WTC11 (cell line): ENCODE measurements around the gene ATP5F1D. TPM values are rescaled to one million over a fixed set of nuclear protein-coding genes. Genes with fewer than 3 reads are reported as not detected.

Experiments used
- ATAC-seq: fragments of 200-7000 bp; cut with Tn5 transposase; 2 replicates; pipeline ENCODE4 v1.10.0; 2021; ENCODE audit warnings: mild to moderate bottlenecking, moderate library complexity
- CTCF ChIA-PET: fragments of 300-600 bp; sonication (Branson Sonifier 250); formaldehyde crosslinking; loops from one replicate; lab custom pipeline; 2021; ENCODE audit warnings: antibody characterized with exemption; lab: Charles Lee
- POLR2A ChIA-PET: fragments of 350-600 bp; sonication (Branson Sonifier 250); formaldehyde crosslinking; loops from one replicate; lab custom pipeline; 2021; ENCODE audit warnings: antibody characterized with exemption; lab: Charles Lee
- DNase-seq: peaks from one replicate; pipeline ENCODE4 v3.0.0; 2021; ENCODE audit warnings: low spot score
- H3K27ac Mint-ChIP-seq: 2 replicates; pipeline ENCODE4 v1.8.0; 2021; ENCODE audit warnings: mixed read lengths
- H3K27me3 Mint-ChIP-seq: 2 replicates; pipeline ENCODE4 v1.8.0; 2021; ENCODE audit warnings: low read depth, mild to moderate bottlenecking, moderate library complexity, mixed read lengths
- H3K36me3 Mint-ChIP-seq: 2 replicates; pipeline ENCODE4 v1.8.0; 2021; ENCODE audit warnings: mixed read lengths
- H3K4me1 Mint-ChIP-seq: 2 replicates; pipeline ENCODE4 v1.8.0; 2022; ENCODE audit warnings: mixed read lengths
- H3K4me3 Mint-ChIP-seq: 2 replicates; pipeline ENCODE4 v1.8.0; 2021; ENCODE audit warnings: mild to moderate bottlenecking, moderate library complexity, mixed read lengths
- H3K9me3 Mint-ChIP-seq: 2 replicates; pipeline ENCODE4 v1.8.0; 2021; ENCODE audit warnings: mixed read lengths
- CBFB ChIP-seq: sonication (generic); formaldehyde crosslinking; IDR thresholded peaks from 2 replicates; pipeline ENCODE4 v1.8.1; 2022; ENCODE audit warnings: mild to moderate bottlenecking, low read depth, missing genetic modification reagents
- CREM ChIP-seq: sonication (generic); formaldehyde crosslinking; IDR thresholded peaks from 2 replicates; pipeline ENCODE4 v1.8.1; 2022; ENCODE audit warnings: mild to moderate bottlenecking, missing genetic modification reagents, moderate library complexity
- ELF4 ChIP-seq: sonication (generic); formaldehyde crosslinking; IDR thresholded peaks from 2 replicates; pipeline ENCODE4 v1.8.1; 2022; ENCODE audit warnings: low read depth, mild to moderate bottlenecking, moderate library complexity, missing genetic modification reagents
- ESRRA ChIP-seq: sonication (generic); formaldehyde crosslinking; IDR thresholded peaks from 2 replicates; pipeline ENCODE4 v1.8.1; 2022; ENCODE audit warnings: mild to moderate bottlenecking, missing genetic modification reagents, borderline replicate concordance
- FOXJ3 ChIP-seq: sonication (generic); formaldehyde crosslinking; IDR thresholded peaks from 2 replicates; pipeline ENCODE4 v1.9.0; 2021; ENCODE audit warnings: missing genetic modification reagents, mild to moderate bottlenecking, borderline replicate concordance
- HMGA2 ChIP-seq: fragments of 250-450 bp; sonication (Bioruptor Pico); IDR thresholded peaks from 2 replicates; pipeline ENCODE4 v1.4.0; 2021; ENCODE audit warnings: mild to moderate bottlenecking, moderate library complexity
- MYBL2 ChIP-seq: sonication (generic); formaldehyde crosslinking; IDR thresholded peaks from 2 replicates; pipeline ENCODE4 v1.8.1; 2023; ENCODE audit warnings: mild to moderate bottlenecking, moderate library complexity, missing genetic modification reagents
- PRRX2 ChIP-seq: fragments of 250-450 bp; sonication (Bioruptor Pico); IDR thresholded peaks from 2 replicates; pipeline ENCODE4 v1.8.0; 2021; ENCODE audit warnings: mild to moderate bottlenecking
- RELA ChIP-seq: sonication (generic); formaldehyde crosslinking; IDR thresholded peaks from 2 replicates; pipeline ENCODE4 v1.8.1; 2022; ENCODE audit warnings: missing genetic modification reagents, mild to moderate bottlenecking, borderline replicate concordance
- SP1 ChIP-seq: sonication (generic); formaldehyde crosslinking; conservative IDR thresholded peaks from 2 replicates; pipeline ENCODE4 v1.8.1; 2022; ENCODE audit warnings: missing genetic modification reagents
- TCF7 ChIP-seq: sonication (generic); formaldehyde crosslinking; IDR thresholded peaks from 2 replicates; pipeline ENCODE4 v1.8.0; 2022; ENCODE audit warnings: mild to moderate bottlenecking, low read depth, missing genetic modification reagents, moderate library complexity
- ZNF219 ChIP-seq: sonication (generic); formaldehyde crosslinking; IDR thresholded peaks from 2 replicates; pipeline ENCODE4 v1.8.0; 2023; ENCODE audit warnings: missing genetic modification reagents, mild to moderate bottlenecking, borderline replicate concordance
- total RNA-seq: library from RNA; stranded (reverse); gene quantifications from 3 replicates; pipeline ENCODE4 v1.2.3, GENCODE V29; 2021
- TF ChIP-seq, protein P1 (sequence below): sonication (generic); formaldehyde crosslinking; IDR thresholded peaks from 2 replicates; pipeline ENCODE4 v1.8.0; 2023; ENCODE audit warnings: mild to moderate bottlenecking, missing genetic modification reagents
- TF ChIP-seq, protein P2 (sequence below): sonication (generic); formaldehyde crosslinking; IDR thresholded peaks from 2 replicates; pipeline ENCODE4 v1.8.1; 2023; ENCODE audit warnings: mild to moderate bottlenecking, missing genetic modification reagents
- TF ChIP-seq, protein P3 (sequence below): sonication (generic); formaldehyde crosslinking; IDR thresholded peaks from 2 replicates; pipeline ENCODE4 v1.8.0; 2023; ENCODE audit warnings: missing genetic modification reagents, mild to moderate bottlenecking, borderline replicate concordance
- TF ChIP-seq, protein P4 (sequence below): fragments of 250-450 bp; sonication (Bioruptor Pico); conservative IDR thresholded peaks from 2 replicates; pipeline ENCODE4 v1.9.0; 2021; ENCODE audit warnings: mild to moderate bottlenecking
- TF ChIP-seq, protein P5 (sequence below): sonication (generic); formaldehyde crosslinking; IDR thresholded peaks from 2 replicates; pipeline ENCODE4 v1.8.0; 2023; ENCODE audit warnings: missing genetic modification reagents

Gene ATP5F1D
- total RNA-seq, 1 experiment from 2014 or later = 277 TPM

DNA sequence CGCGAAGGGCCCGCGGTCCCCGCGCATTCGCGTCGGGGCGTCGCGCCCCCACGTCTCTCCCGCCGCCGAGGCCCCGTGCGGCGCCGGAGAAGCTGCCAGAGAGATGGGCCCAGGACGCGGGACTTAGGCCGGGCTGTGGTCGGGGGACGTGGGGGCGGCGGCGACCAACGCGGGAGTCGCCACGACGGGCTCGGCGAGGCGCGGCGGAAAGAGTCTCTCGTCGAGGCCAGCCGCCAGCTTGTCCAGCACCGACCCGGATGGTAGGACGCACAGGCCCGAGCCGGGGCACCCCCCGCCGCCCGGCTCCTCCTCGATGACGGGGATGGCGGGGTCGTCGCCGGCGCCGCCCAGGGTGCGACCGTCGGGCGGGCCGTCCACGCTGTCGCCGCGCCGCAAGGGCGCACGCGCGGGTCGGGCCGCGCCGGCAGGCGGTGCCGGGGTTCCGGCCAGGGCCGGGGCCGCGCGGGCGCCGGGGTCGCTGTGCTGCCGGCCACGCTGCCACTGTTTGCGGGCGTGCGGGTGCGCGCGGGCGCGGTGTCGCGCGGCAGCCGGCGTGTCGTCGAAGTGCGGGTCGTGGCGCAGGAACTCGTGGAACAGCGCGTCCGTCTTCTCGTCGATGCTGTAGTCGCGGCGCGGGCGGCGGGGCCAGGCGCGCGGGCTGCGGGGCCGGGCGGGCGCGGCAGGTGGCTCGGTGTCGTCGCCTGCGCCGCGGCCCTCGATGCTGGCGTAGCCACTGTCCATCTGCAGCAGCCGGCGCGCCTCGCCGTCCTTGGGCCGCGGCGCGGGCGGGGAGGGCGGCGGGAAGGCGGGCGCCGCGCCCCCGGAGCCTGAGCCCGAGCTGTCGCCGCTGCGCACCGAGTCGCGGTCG, 12.3 kb upstream of the ATP5F1D start:
- POLR2A ChIA-PET = no interaction called here
- H3K9me3 Mint-ChIP-seq = no peaks in the 10 kb centered on the region
- H3K27ac Mint-ChIP-seq = no peak overlapping the region
- H3K4me3 Mint-ChIP-seq = no peak overlapping the region
- TF ChIP-seq, protein P1, sequence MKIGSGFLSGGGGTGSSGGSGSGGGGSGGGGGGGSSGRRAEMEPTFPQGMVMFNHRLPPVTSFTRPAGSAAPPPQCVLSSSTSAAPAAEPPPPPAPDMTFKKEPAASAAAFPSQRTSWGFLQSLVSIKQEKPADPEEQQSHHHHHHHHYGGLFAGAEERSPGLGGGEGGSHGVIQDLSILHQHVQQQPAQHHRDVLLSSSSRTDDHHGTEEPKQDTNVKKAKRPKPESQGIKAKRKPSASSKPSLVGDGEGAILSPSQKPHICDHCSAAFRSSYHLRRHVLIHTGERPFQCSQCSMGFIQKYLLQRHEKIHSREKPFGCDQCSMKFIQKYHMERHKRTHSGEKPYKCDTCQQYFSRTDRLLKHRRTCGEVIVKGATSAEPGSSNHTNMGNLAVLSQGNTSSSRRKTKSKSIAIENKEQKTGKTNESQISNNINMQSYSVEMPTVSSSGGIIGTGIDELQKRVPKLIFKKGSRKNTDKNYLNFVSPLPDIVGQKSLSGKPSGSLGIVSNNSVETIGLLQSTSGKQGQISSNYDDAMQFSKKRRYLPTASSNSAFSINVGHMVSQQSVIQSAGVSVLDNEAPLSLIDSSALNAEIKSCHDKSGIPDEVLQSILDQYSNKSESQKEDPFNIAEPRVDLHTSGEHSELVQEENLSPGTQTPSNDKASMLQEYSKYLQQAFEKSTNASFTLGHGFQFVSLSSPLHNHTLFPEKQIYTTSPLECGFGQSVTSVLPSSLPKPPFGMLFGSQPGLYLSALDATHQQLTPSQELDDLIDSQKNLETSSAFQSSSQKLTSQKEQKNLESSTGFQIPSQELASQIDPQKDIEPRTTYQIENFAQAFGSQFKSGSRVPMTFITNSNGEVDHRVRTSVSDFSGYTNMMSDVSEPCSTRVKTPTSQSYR = no peak
- TF ChIP-seq HMGA2 (CRISPR knock-in tag) (no peak), MYBL2 (CRISPR knock-in tag) (no peak), ESRRA (CRISPR knock-in tag) (no peak), CREM (CRISPR knock-in tag) (no peak), ZNF219 (no peak), PRRX2 (CRISPR knock-in tag) (no peak)
- TF ChIP-seq, protein P2, sequence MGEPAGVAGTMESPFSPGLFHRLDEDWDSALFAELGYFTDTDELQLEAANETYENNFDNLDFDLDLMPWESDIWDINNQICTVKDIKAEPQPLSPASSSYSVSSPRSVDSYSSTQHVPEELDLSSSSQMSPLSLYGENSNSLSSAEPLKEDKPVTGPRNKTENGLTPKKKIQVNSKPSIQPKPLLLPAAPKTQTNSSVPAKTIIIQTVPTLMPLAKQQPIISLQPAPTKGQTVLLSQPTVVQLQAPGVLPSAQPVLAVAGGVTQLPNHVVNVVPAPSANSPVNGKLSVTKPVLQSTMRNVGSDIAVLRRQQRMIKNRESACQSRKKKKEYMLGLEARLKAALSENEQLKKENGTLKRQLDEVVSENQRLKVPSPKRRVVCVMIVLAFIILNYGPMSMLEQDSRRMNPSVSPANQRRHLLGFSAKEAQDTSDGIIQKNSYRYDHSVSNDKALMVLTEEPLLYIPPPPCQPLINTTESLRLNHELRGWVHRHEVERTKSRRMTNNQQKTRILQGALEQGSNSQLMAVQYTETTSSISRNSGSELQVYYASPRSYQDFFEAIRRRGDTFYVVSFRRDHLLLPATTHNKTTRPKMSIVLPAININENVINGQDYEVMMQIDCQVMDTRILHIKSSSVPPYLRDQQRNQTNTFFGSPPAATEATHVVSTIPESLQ (CRISPR knock-in tag) = no peak
- TF ChIP-seq, protein P3, sequence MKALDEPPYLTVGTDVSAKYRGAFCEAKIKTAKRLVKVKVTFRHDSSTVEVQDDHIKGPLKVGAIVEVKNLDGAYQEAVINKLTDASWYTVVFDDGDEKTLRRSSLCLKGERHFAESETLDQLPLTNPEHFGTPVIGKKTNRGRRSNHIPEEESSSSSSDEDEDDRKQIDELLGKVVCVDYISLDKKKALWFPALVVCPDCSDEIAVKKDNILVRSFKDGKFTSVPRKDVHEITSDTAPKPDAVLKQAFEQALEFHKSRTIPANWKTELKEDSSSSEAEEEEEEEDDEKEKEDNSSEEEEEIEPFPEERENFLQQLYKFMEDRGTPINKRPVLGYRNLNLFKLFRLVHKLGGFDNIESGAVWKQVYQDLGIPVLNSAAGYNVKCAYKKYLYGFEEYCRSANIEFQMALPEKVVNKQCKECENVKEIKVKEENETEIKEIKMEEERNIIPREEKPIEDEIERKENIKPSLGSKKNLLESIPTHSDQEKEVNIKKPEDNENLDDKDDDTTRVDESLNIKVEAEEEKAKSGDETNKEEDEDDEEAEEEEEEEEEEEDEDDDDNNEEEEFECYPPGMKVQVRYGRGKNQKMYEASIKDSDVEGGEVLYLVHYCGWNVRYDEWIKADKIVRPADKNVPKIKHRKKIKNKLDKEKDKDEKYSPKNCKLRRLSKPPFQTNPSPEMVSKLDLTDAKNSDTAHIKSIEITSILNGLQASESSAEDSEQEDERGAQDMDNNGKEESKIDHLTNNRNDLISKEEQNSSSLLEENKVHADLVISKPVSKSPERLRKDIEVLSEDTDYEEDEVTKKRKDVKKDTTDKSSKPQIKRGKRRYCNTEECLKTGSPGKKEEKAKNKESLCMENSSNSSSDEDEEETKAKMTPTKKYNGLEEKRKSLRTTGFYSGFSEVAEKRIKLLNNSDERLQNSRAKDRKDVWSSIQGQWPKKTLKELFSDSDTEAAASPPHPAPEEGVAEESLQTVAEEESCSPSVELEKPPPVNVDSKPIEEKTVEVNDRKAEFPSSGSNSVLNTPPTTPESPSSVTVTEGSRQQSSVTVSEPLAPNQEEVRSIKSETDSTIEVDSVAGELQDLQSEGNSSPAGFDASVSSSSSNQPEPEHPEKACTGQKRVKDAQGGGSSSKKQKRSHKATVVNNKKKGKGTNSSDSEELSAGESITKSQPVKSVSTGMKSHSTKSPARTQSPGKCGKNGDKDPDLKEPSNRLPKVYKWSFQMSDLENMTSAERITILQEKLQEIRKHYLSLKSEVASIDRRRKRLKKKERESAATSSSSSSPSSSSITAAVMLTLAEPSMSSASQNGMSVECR (CRISPR knock-in tag) = no peak
- CTCF ChIA-PET = interaction anchor here (0.7 to 1.6 kb wide), 5 partner anchors 12 to 37 kb away, joined by 3 to 10 read pairs (median 5); no protein-coding TSS in a partner anchor
- no peak for DNase-seq
- no peaks in the 10 kb centered on the region for H3K36me3 Mint-ChIP-seq
- no peaks in the 10 kb centered on the region for H3K4me1 Mint-ChIP-seq
- H3K27me3 Mint-ChIP-seq = no peaks in the 10 kb centered on the region
- ATAC-seq = no peak

DNA sequence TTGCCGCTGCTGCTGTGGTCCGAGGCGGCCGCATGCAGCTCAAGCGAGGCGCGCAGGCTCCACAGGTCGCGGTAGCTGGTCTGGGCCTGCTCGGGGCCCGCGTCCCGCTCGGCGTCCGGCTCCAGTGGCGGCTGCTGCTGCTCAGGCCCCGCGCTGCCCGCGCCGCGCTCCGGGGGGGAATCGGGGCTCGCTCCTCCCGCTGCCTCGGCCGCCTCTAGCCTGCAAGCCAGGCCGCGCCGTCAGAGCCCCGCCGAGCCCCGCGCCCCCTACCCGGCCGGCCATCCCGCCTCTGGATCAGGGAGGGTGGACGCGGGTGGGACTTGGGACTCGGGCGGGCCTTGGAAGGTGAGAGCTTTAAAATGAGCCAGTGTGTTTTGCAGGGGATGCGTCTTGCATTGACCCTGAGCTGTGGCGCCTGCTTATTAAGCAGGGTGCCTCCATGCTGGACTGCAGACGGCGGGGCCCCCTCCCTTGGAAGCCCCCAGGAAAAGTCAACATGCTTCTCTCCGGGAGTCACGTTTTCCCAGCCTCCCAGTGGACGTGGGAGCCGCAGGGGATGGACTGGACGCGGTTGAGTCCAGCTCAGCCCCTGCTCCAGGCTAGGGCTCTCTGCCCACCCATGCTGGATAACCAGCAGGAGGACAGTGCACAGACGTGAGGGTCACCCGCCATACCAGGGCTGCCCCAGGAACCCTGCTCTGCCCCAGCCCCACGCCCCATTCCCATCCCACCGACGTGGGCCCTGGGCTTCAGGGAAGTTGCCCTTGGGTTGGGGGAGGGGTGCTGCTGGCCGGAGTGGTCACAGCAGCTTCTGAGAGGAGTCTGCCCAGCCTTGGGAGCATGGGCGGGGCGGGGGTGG, 11.4 kb upstream of the ATP5F1D start:
- DNase-seq (no peak), ATAC-seq (no peak)
- Mint-ChIP-seq H3K4me3 (no peak overlapping the region), H3K9me3 (no peaks in the 10 kb centered on the region), H3K4me1 (no peaks in the 10 kb centered on the region), H3K27ac (no peak overlapping the region), H3K36me3 (no peaks in the 10 kb centered on the region), H3K27me3 (no peaks in the 10 kb centered on the region)
- TF ChIP-seq TCF7 (no peak), ELF4 (no peak), PRRX2 (CRISPR knock-in tag) (no peak), MYBL2 (CRISPR knock-in tag) (no peak), FOXJ3 (CRISPR knock-in tag) (no peak), CBFB (CRISPR knock-in tag) (no peak), RELA (no peak), SP1 (no peak)
- TF ChIP-seq, protein P4, sequence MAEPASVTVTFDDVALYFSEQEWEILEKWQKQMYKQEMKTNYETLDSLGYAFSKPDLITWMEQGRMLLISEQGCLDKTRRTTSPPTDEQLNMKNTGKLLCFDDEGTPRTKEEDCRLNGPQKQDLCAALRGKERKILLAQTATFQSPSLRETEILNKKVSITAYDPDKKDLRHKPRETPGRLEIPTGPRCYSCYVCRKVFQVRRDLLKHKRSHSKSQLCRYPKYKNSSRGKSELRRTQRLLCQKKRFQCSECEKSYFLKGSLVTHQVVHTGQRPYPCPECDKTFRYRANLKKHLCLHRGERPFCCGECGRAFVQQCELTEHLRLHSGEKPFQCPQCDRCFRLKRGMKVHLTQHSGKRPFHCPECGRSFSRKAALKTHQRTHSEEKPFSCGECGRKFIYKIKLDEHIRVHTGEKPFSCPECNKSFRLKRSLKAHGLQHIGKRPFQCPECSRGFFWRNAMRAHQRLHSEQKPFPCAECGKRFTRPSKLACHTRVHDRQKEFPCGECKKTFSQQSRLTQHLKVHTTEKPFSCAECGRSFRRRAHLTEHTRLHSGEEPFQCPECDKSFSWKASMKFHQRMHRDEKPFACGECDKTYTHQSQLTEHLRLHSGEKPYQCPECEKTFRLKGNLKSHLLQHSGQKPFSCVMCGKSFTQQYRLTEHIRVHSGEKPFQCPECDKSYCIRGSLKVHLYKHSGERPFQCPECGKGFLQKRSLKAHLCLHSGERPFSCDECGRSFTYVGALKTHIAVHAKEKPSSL (CRISPR knock-in tag) = no peak
- TF ChIP-seq, protein P5, sequence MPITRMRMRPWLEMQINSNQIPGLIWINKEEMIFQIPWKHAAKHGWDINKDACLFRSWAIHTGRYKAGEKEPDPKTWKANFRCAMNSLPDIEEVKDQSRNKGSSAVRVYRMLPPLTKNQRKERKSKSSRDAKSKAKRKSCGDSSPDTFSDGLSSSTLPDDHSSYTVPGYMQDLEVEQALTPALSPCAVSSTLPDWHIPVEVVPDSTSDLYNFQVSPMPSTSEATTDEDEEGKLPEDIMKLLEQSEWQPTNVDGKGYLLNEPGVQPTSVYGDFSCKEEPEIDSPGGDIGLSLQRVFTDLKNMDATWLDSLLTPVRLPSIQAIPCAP (CRISPR knock-in tag) = no peak
- ChIA-PET POLR2A (no interaction called here), CTCF (interaction anchor here (0.6 to 1.4 kb wide), 6 partner anchors 10 to 186 kb away, joined by 3 to 10 read pairs (median 4); no protein-coding TSS in a partner anchor)
